H1 (cell line): ENCODE data around the gene HBQ1.

Experiments used
- ATF2 ChIP-seq: IDR thresholded peaks from 2 replicates; pipeline ENCODE4 v1.6.1; 2012; ENCODE audit warnings: low read length, inconsistent platforms
- ATF3 ChIP-seq: IDR thresholded peaks from 2 replicates; pipeline ENCODE4 v1.6.1; 2011; ENCODE audit warnings: low read depth, mild to moderate bottlenecking, low read length; ENCODE audit not compliant: insufficient read depth
- BCL11A ChIP-seq, 2 experiments: IDR thresholded peaks; one replicate each; pipeline ENCODE4 v1.6.1; 2011; ENCODE audit warnings: low read depth in 2 of 2, low read length in 2 of 2, mild to moderate bottlenecking in 2 of 2
- CBX5 ChIP-seq: fragments of 300-800, 300-1000 bp; sonication (generic); IDR thresholded peaks from 2 replicates; pipeline ENCODE4 v1.7.1; 2016; ENCODE audit warnings: antibody characterized with exemption, low read length, low read depth
- CEBPB ChIP-seq: IDR thresholded peaks from 2 replicates; pipeline ENCODE4 v1.6.1; 2012; ENCODE audit warnings: low read depth, low read length
- CTCF ChIP-seq, 3 experiments: IDR thresholded peaks; 1 replicate in 2 of 3; 2 replicates in 1 of 3; pipeline versions ENCODE4 v1.5.1 to v1.6.1; 2011; ENCODE audit warnings: low read length in 3 of 3, mild to moderate bottlenecking in 3 of 3, inconsistent platforms in 2 of 3, low read depth in 1 of 3, moderate library complexity in 1 of 3; ENCODE audit not compliant: insufficient read depth in 1 of 3; ENCODE audit errors: control extremely low read depth in 1 of 3
- EGR1 ChIP-seq: IDR thresholded peaks from 2 replicates; pipeline ENCODE4 v1.6.1; 2011; ENCODE audit warnings: low read depth, low read length, borderline replicate concordance
- POLR2A ChIP-seq, 2 experiments: IDR thresholded peaks; 1 replicate in 1 of 2; 2 replicates in 1 of 2; pipeline ENCODE4 v1.6.1; 2011; ENCODE audit warnings: low read depth in 2 of 2, low read length in 2 of 2, mild to moderate bottlenecking in 2 of 2; ENCODE audit errors: control extremely low read depth in 1 of 2
- POLR2AphosphoS5 ChIP-seq: IDR thresholded peaks from 2 replicates; pipeline ENCODE4 v1.6.1; 2011; ENCODE audit warnings: low read depth, low read length
- RNF2 ChIP-seq: fragments of 200-900, 300-1000 bp; sonication (generic); IDR thresholded peaks from 2 replicates; pipeline ENCODE4 v1.7.1; 2016; ENCODE audit warnings: borderline replicate concordance, low read depth, mild to moderate bottlenecking, antibody characterized with exemption, low read length; ENCODE audit not compliant: poor library complexity, severe bottlenecking; ENCODE audit errors: missing control alignments
- SIN3A ChIP-seq, 2 experiments: IDR thresholded peaks in 1 of 2; conservative IDR thresholded peaks in 1 of 2; 2 replicates each; pipeline ENCODE4 v1.6.1; 2011 to 2012; ENCODE audit warnings: low read length in 2 of 2, improper control_type of control experiment in 1 of 2, low read depth in 1 of 2, mild to moderate bottlenecking in 1 of 2
- SUZ12 ChIP-seq: fragments of 200-600 bp; sonication (generic); IDR thresholded peaks from 2 replicates; pipeline ENCODE4 v1.6.1; 2012; ENCODE audit warnings: mild to moderate bottlenecking, inconsistent platforms, low read length, moderate library complexity, mixed read lengths
- TAF1 ChIP-seq: IDR thresholded peaks from 2 replicates; pipeline ENCODE4 v1.6.1; 2011; ENCODE audit warnings: mild to moderate bottlenecking, low read depth, low read length
- YY1 ChIP-seq: IDR thresholded peaks from 2 replicates; pipeline ENCODE4 v1.6.1; 2011; ENCODE audit warnings: low read depth, mild to moderate bottlenecking, low read length

DNA sequence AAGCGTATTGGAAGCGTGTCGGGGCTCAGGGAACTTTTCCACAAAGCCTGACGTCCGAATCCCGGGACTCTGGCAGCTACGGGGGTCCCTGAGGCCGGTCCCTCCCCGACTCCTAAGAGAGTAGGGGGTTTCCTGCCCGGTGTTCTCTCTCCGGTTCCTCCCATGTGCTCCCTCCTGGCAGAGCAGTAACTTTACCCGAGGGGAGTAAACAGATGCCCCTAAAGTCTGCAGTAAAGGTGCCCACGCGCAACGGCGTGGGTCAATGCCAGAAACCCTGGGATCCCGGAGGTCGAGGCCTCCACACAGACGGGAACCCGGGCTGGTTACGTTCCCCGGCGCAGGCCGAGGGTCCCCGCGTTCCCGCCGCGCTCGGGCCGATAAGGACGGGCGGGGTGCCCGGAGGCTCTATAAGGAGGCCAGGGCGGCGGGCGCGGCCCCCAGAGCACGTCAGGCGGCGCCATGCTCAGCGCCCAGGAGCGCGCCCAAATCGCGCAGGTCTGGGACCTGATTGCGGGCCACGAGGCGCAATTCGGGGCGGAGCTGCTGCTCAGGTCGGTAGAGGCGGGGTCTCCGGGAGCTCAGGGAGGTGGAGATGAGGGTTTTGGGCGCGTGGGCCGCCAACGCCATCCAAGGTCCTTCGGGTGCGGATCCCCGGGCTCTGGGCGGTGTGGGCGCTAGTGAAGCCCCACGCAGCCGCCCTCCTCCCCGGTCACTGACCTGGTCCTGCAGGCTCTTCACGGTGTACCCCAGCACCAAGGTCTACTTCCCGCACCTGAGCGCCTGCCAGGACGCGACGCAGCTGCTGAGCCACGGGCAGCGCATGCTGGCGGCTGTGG is 14.5 kb upstream of the HBQ1 start, which contains the start of gene HBM:
- no peak for TF ChIP-seq SIN3A (conservative IDR thresholded peaks at IDR 0.05 in 1 of 2, IDR thresholded peaks at IDR 0.05 in 1 of 2; ENCODE audit: low read depth in 1 of 2, low read length in 2 of 2)
- TF ChIP-seq BCL11A (IDR thresholded peaks at IDR 0.05; ENCODE audit: low read depth in 2 of 2, low read length in 2 of 2) = no peak
- no peak for TF ChIP-seq POLR2AphosphoS5
- TF ChIP-seq CTCF (IDR thresholded peaks at IDR 0.05; ENCODE audit: control extremely low read depth in 1 of 3, insufficient read depth in 1 of 3, low read depth in 1 of 3, low read length in 3 of 3) = no peak
- TF ChIP-seq POLR2A (IDR thresholded peaks at IDR 0.05; ENCODE audit: control extremely low read depth in 1 of 2, low read depth in 2 of 2, low read length in 2 of 2) = no peak
- no peak for TF ChIP-seq CBX5
- TF ChIP-seq ATF3 = no peak
- TF ChIP-seq TAF1 = no peak
- no peak for TF ChIP-seq YY1
- no peak for TF ChIP-seq CEBPB
- peak; percentile 6 for TF ChIP-seq RNF2
- peak; percentile 98 for TF ChIP-seq SUZ12
- no peak for TF ChIP-seq EGR1
- TF ChIP-seq ATF2 = no peak
